Activated CD8-positive, alpha-beta T cell treated with anti-CD3 and anti-CD28 coated beads, Interleukin-2, amount 10 ng/mL, durations not matched to agents 7 days and 5 days (primary cell): ENCODE data around the gene MPP2. TPM values are rescaled to one million over a fixed set of nuclear protein-coding genes. Genes with fewer than 3 reads are reported as not detected.
A peak's percentile ranks its signal among the peaks of the same experiment; 100 is the strongest.
"Not testable (repeated sequence)": the region's sequence is repeated elsewhere in the genome, so short reads cannot be mapped to it uniquely, and the experiment has no call there.

Source experiments
- ATAC-seq: fragments of 150-1000 bp; cut with Tn5 transposase; one replicate; pipeline ENCODE4 v1.10.0; 2021; ENCODE audit warnings: moderate library complexity
- CTCF ChIA-PET: fragments of 350-600 bp; sonication (Branson Sonifier 250); formaldehyde crosslinking; loops from one replicate; lab custom pipeline; 2021; ENCODE audit warnings: antibody characterized with exemption; lab: Charles Lee
- POLR2A ChIA-PET: fragments of 350-600 bp; sonication (Branson Sonifier 250); formaldehyde crosslinking; loops from one replicate; lab custom pipeline; 2021; ENCODE audit warnings: antibody characterized with exemption; lab: Charles Lee
- DNase-seq: peaks from one replicate; pipeline ENCODE4 v3.0.0-alpha.2; 2020
- H3K27ac Mint-ChIP-seq: one replicate; pipeline ENCODE4 v1.8.0; 2021; ENCODE audit warnings: mild to moderate bottlenecking, mixed read lengths
- H3K27me3 Mint-ChIP-seq: one replicate; pipeline ENCODE4 v1.8.0; 2021; ENCODE audit warnings: low read depth, mixed read lengths
- H3K36me3 Mint-ChIP-seq: one replicate; pipeline ENCODE4 v1.8.0; 2021; ENCODE audit warnings: low read depth, mixed read lengths
- H3K4me1 Mint-ChIP-seq: one replicate; pipeline ENCODE4 v1.8.0; 2021; ENCODE audit warnings: low read depth, mixed read lengths
- H3K4me3 Mint-ChIP-seq: one replicate; pipeline ENCODE4 v1.8.0; 2021; ENCODE audit warnings: mild to moderate bottlenecking, mixed read lengths
- H3K9me3 Mint-ChIP-seq: one replicate; pipeline ENCODE4 v1.8.0; 2022; ENCODE audit warnings: mixed read lengths; ENCODE audit not compliant: insufficient read depth
- total RNA-seq, 2 experiments: library from RNA; stranded (reverse); gene quantifications; one replicate each; pipeline ENCODE4 v1.2.3, GENCODE V29; 2021

The MPP2 gene
- total RNA-seq, 2 experiments from 2014 or later, result 1.2 to 1.8 TPM

DNA sequence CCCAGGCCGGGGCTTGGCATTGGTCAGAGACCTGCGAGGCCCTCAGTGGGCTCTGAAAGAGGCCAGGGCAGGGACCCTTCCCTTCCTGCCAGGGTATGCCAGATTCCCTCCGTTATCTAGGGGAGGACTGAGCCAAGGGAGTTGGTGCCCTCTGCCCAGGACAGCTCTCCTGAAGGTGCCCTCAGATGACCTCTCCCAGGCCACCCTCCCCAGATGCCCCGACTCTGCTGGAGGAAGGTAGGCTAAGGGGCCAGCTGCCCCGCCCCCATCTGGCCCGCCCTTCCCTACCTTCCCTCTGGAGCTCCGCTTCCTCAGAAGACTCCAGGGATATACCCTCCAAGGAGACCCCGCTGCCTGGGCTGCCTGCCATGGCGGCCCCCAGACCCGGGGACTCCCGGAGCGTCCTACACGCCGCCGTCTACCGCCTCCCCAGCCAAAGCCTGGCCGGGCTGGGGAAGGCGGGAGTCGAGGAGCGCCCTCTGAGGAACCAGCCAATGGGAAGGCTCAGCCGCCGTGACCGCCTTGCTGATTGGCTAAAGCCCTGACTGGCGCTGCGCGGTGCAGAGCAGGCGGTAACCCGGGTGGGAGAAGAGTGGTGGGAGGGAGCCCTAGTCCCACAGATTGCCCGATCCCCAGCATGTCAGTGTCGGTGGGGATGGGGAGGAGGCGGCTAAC lies 7.0 kb downstream of the MPP2 start:
- ChIA-PET POLR2A (interaction anchor here (1.1 kb wide), 1 partner anchor 9 kb away, joined by 5 read pairs; no protein-coding TSS in a partner anchor), CTCF (interaction anchor here (0.9 to 3.3 kb wide), 2 partner anchors 10 to 22 kb away, joined by 6 to 14 read pairs; no protein-coding TSS in a partner anchor)
- no peaks in the 10 kb centered on the region for H3K36me3 Mint-ChIP-seq
- H3K27me3 Mint-ChIP-seq, result peaks cover 19% of the 10 kb centered on the region
- no peaks in the 10 kb centered on the region for H3K9me3 Mint-ChIP-seq
- no peak overlapping the region for H3K27ac Mint-ChIP-seq
- DNase-seq (peak; percentile 87), ATAC-seq (peak; percentile 100)
- H3K4me3 Mint-ChIP-seq, result peak overlapping the region; percentile 68
- H3K4me1 Mint-ChIP-seq, result peaks cover 8% of the 10 kb centered on the region

DNA sequence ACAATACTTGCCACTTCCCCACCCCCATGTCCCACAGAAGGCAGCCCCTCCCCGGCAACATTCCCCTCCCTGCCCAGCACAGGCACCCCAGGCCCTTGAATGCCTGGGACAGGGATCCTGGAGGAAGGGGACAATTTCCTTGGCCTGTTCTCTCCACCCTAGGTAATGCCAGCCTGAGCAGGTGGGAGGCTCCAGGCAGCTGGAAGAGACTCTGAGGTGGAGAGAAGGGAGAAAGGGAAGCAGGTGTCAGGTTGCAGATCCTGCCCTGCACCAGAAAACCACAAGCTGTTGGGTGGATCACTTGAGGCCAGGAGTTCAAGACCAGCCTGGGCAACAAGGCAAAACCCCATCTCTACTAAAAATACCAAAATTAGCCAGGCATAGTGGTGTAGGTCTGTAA lies 8.9 kb downstream of the MPP2 start:
- H3K27me3 Mint-ChIP-seq, result peaks cover 9% of the 10 kb centered on the region
- no peak for DNase-seq
- no peaks in the 10 kb centered on the region for H3K36me3 Mint-ChIP-seq
- no peak overlapping the region for H3K4me3 Mint-ChIP-seq
- H3K9me3 Mint-ChIP-seq, result no peaks in the 10 kb centered on the region
- POLR2A ChIA-PET, result no interaction called here
- H3K4me1 Mint-ChIP-seq, result peaks cover 8% of the 10 kb centered on the region
- no peak overlapping the region for H3K27ac Mint-ChIP-seq
- ATAC-seq, result no peak
- CTCF ChIA-PET, result interaction anchor here (1.0 to 3.3 kb wide), 5 partner anchors 12 to 97 kb away, joined by 3 to 14 read pairs (median 4); no protein-coding TSS in a partner anchor

DNA sequence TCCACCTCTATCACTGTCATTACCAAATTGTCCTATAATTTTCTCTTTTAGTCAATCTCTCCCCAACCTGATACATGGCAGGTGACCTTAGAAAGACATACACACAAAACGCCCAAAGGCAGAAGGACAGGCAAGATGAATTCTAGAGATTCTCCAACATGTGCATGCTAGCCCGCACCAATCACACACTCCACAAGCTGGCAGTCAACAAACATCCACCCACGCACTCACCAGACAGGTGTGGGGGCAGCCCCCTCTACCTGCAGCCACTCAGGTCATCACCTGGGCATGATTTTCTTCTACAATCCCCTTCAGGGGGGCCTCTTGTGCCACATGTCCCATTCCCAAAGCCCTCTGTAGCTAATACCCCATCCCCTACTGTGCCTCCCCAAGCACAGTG lies 9.5 kb downstream of the MPP2 start:
- no peaks in the 10 kb centered on the region for H3K36me3 Mint-ChIP-seq
- ATAC-seq (no peak), DNase-seq (no peak)
- CTCF ChIA-PET, result interaction anchor here (1.0 to 3.3 kb wide), 4 partner anchors 12 to 20 kb away, joined by 4 to 14 read pairs (median 4); no protein-coding TSS in a partner anchor
- H3K4me1 Mint-ChIP-seq, result peaks cover 8% of the 10 kb centered on the region
- POLR2A ChIA-PET, result no interaction called here
- H3K27me3 Mint-ChIP-seq, result peaks cover 9% of the 10 kb centered on the region
- H3K27ac Mint-ChIP-seq, result no peak overlapping the region
- no peaks in the 10 kb centered on the region for H3K9me3 Mint-ChIP-seq
- no peak overlapping the region for H3K4me3 Mint-ChIP-seq

DNA sequence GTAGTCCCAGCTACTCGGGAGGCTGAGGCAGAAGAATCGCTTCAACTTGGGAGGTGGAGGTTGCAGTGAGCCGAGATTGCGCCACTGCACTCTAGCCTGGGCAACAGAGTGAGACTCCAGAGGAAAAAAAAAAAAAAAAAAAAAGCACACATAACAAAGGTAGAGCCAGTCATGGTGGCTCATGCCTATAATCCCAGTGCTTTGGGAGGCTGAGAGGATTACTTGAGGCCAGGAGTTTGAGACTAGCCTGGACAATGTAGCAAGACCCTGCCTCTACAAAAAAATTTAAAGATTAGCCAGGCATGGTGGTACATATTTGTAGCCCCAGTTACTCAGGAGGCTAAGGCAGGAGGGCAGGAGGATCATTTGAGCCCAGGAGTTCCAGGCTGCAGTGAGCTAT lies 12.8 kb downstream of the MPP2 start:
- not testable (repeated sequence) for H3K9me3 Mint-ChIP-seq, DNase-seq, H3K4me3 Mint-ChIP-seq, H3K27me3 Mint-ChIP-seq, H3K36me3 Mint-ChIP-seq, H3K4me1 Mint-ChIP-seq, ATAC-seq, H3K27ac Mint-ChIP-seq
- ChIA-PET CTCF (interaction anchor here (1.2 to 4.7 kb wide), 3 partner anchors 14 to 48 kb away, joined by 3 to 38 read pairs (median 4); no protein-coding TSS in a partner anchor), POLR2A (interaction anchor here (0.7 kb wide), 1 partner anchor 120 kb away, joined by 3 read pairs; the partner anchor contains the start of gene TMEM101)

DNA sequence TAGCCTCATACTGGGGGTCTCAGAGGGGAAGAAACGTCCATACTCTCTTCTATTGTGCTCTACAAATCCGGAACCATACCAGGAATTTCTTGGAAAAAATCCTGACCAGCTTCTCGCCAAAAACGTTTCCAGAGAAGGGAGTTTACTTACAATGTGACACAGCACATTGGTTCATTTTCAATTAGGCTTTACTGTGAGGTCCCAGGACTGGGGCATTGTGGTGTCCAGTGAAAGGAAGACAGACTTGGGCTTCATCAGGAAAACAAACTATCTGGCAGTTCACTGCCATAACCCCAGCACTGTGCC lies 14.7 kb downstream of the MPP2 start:
- no peak for DNase-seq
- peaks cover 6% of the 10 kb centered on the region for H3K27me3 Mint-ChIP-seq
- H3K36me3 Mint-ChIP-seq, result no peaks in the 10 kb centered on the region
- no peaks in the 10 kb centered on the region for H3K4me1 Mint-ChIP-seq
- H3K4me3 Mint-ChIP-seq, result no peak overlapping the region
- ChIA-PET POLR2A (no interaction called here), CTCF (interaction anchor here (1.6 to 4.7 kb wide), 2 partner anchors 13 to 17 kb away, joined by 3 to 38 read pairs; no protein-coding TSS in a partner anchor)
- H3K27ac Mint-ChIP-seq, result no peak overlapping the region
- ATAC-seq, result no peak
- H3K9me3 Mint-ChIP-seq, result no peaks in the 10 kb centered on the region

DNA sequence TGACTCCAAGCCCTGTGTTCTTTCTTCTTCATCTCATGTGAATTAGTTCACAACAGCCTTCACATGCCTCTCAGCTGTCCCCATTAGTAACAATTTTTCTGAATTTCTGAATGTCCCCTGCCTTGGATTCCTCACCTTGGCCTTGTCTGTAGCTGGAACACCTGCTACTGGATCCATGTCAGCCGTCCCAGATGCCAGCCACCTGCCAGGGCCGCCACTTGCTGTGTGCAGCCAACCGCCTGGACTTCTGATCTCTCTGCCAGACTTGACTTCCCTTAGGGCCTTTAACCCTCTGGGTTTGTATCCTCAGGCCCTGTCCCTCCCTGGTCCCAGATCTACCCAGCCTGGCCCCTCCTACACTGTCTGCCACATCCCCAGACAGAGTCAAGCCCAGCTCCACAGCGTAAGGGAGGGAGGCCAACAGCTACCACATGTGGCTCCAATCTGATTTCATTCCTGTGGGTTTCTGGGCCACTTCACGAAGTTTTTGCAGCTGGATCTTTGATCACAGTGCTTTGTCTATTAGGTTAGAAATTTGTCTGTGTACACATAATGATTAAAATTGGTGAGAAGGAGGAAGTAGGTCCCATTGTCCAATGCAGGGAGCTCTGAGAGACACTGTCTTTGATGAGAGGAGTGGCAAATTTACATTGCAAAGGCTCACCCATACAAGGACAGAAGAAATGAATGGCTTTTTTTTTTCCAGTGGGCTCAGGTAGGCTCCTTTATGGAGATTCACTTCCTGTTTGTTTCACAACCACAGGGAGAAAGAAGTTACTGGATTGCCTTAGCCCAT lies 15.3 kb downstream of the MPP2 start:
- POLR2A ChIA-PET, result no interaction called here

DNA sequence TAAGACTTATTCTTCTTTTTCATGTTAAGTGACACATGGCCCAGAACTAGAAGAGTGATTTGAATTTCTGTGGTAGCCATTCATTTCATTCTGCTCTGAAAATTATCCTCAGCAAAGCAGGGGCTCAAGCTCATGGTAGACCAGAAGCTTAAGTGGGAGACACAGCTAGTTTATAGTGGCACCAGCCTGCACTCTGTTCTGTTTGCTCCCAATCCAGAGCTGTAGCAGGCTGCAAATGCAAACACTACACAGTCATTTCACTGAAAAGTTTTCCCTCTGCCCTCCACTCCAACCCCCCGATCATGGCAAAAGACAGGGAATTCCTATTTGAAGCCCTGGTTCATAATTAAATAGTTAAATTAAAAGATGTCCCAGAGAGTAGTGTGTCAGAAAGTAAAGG lies 17.1 kb downstream of the MPP2 start:
- H3K9me3 Mint-ChIP-seq, result no peaks in the 10 kb centered on the region
- ChIA-PET POLR2A (no interaction called here), CTCF (interaction anchor here (3.3 kb wide), 1 partner anchor 11 kb away, joined by 22 read pairs; no protein-coding TSS in a partner anchor)
- DNase-seq (no peak), ATAC-seq (no peak)
- H3K4me1 Mint-ChIP-seq, result no peaks in the 10 kb centered on the region
- peaks cover 7% of the 10 kb centered on the region for H3K27me3 Mint-ChIP-seq
- no peaks in the 10 kb centered on the region for H3K36me3 Mint-ChIP-seq
- no peak overlapping the region for H3K27ac Mint-ChIP-seq
- H3K4me3 Mint-ChIP-seq, result no peak overlapping the region

More for the DNA sequence above, 15.3 kb downstream of the MPP2 start:
- no peaks in the 10 kb centered on the region for H3K4me1 Mint-ChIP-seq
- DNase-seq (no peak), ATAC-seq (no peak)
- no peaks in the 10 kb centered on the region for H3K36me3 Mint-ChIP-seq
- no peak overlapping the region for H3K27ac Mint-ChIP-seq
- H3K4me3 Mint-ChIP-seq, result no peak overlapping the region
- CTCF ChIA-PET, result interaction anchor here (0.7 to 4.7 kb wide), 3 partner anchors 13 to 218 kb away, joined by 3 to 38 read pairs (median 3); no protein-coding TSS in a partner anchor
- H3K9me3 Mint-ChIP-seq, result no peaks in the 10 kb centered on the region
- H3K27me3 Mint-ChIP-seq, result peaks cover 4% of the 10 kb centered on the region

DNA sequence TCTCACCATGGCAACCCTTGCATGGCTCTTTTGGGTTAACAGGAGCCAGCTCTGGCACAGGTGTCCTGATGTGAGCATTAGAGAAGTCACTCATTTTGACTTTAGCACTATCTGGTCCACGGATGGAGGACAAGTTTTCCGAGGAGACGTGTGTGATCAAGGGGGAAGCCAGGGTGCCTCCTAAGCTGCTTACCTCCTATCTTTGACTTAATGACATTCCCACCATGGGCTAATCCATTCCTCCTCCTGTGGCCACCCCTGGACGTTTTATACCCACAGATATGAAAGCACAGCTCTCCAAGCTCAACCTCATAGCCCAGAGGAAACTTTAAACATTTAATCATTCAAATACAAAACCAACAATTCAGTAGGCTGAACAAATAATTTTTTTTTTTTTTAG lies 18.8 kb downstream of the MPP2 start:
- ATAC-seq (no peak), DNase-seq (no peak)
- H3K27me3 Mint-ChIP-seq, result peaks cover 8% of the 10 kb centered on the region
- ChIA-PET CTCF (interaction anchor here (0.7 to 3.3 kb wide), 2 partner anchors 9 to 442 kb away, joined by 3 to 22 read pairs; no protein-coding TSS in a partner anchor), POLR2A (interaction anchor here (0.6 kb wide), 1 partner anchor 521 kb away, joined by 3 read pairs; no protein-coding TSS in a partner anchor)
- H3K27ac Mint-ChIP-seq, result no peak overlapping the region
- no peaks in the 10 kb centered on the region for H3K9me3 Mint-ChIP-seq
- H3K4me1 Mint-ChIP-seq, result no peaks in the 10 kb centered on the region
- no peak overlapping the region for H3K4me3 Mint-ChIP-seq
- no peaks in the 10 kb centered on the region for H3K36me3 Mint-ChIP-seq

DNA sequence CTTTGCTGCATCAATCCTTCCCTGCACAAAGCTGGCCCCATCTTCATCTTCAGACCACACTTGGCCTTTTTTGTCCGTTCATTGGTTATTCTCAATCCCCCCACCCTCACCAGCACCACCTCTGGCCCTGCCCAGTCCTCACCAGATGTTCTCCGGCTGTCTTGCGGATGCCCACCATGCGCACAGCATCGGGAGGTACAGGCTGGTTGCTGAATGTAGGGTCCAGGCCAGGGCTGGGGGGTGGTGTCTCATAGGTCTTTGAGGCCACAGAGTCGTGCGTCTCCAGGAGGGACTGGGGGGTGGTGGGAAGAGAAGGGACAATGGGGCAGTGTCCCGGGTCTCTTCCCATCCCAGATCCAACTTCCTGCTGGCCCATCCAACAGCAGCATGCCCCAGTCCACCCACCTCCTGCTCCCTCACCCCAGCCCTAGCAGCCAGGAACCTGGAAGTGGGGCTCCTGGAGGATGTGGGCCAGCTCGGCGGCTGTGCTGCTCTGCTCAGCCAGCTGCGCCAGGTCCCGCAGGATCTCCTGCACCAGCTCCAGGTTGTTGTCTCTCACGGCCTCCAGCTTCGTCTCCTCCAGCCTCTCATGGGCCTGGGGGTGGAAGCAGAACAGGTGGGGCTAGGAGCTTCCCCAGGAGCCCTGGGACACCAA lies 24.4 kb downstream of the MPP2 start:
- H3K4me3 Mint-ChIP-seq, result no peak overlapping the region
- H3K9me3 Mint-ChIP-seq, result no peaks in the 10 kb centered on the region
- DNase-seq (no peak), ATAC-seq (no peak)
- ChIA-PET CTCF (interaction anchor here (0.9 kb wide), 1 partner anchor 117 kb away, joined by 3 read pairs; no protein-coding TSS in a partner anchor), POLR2A (no interaction called here)
- peaks cover 2% of the 10 kb centered on the region for H3K4me1 Mint-ChIP-seq
- H3K27me3 Mint-ChIP-seq, result peaks cover 8% of the 10 kb centered on the region
- H3K27ac Mint-ChIP-seq, result no peak overlapping the region
- H3K36me3 Mint-ChIP-seq, result no peaks in the 10 kb centered on the region

DNA sequence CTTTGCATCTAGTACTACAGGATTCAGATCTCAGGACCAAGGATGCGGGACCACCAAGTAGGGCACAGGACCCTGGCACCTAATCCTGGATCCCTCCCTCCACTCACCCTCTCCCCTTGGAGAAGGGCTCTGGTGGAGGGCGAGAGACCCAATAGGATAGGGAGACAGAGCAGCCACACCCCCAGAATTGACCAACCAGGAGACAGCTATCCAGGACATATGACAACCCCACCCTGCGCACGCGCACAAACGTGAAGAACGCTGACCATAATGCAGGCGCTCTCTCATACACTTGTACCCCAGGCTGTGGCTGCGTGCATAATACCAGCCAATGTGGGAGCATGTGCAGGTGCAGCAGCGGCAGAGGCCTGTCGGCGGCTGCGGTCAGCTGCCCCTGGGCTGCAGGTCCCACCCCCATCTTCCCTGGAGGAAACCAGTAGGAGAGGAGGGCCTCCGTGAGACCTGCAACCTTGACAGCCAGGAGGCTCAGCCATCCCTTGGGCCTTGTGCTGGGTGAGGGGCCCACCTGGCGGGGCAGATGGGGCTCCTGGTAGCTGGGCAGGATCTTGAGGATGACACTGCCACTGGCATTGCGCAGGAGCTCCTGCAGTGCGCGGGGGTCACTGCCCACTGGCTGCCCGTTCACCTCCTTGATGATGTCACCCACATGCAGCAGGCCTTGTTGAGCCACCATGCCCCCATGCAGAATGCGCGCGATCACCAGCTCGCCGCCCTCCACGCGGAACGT lies 25.4 kb downstream of the MPP2 start:
- Mint-ChIP-seq H3K4me1 (peaks cover 2% of the 10 kb centered on the region), H3K9me3 (no peaks in the 10 kb centered on the region), H3K27me3 (peaks cover 8% of the 10 kb centered on the region), H3K4me3 (no peak overlapping the region), H3K27ac (no peak overlapping the region), H3K36me3 (no peaks in the 10 kb centered on the region)
- no peak for DNase-seq
- ATAC-seq, result no peak
- POLR2A ChIA-PET, result no interaction called here
- CTCF ChIA-PET, result interaction anchor here (2.3 to 4.7 kb wide), 2 partner anchors 12 to 27 kb away, joined by 9 to 38 read pairs; no protein-coding TSS in a partner anchor

DNA sequence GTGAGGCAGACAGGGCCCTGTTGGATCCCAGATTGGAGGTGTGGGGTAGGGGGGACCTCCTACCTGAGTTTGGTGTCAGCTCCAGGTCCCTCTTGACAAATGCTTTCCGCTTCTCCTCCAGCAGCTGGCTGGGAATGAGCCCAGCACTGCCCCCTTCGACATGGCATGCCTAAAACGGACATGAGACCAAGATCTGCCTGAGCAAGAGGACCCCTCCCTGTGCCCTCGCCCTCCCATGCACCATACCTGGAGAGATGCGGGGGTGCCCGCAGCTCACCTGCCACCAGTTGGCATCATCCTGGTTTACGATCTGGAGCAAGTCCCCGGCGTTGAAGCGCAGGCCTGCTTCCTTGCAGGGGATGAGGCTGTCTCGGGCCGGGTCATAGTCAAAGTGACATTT lies 26.2 kb downstream of the MPP2 start:
- POLR2A ChIA-PET, result no interaction called here
- DNase-seq (no peak), ATAC-seq (no peak)
- peaks cover 2% of the 10 kb centered on the region for H3K27me3 Mint-ChIP-seq
- CTCF ChIA-PET, result interaction anchor here (0.7 to 4.7 kb wide), 15 partner anchors 8 to 242 kb away, joined by 3 to 38 read pairs (median 4); partner anchors contain the start of gene HDAC5
- no peaks in the 10 kb centered on the region for H3K36me3 Mint-ChIP-seq
- H3K4me1 Mint-ChIP-seq, result peaks cover 2% of the 10 kb centered on the region
- no peak overlapping the region for H3K27ac Mint-ChIP-seq
- no peaks in the 10 kb centered on the region for H3K9me3 Mint-ChIP-seq
- no peak overlapping the region for H3K4me3 Mint-ChIP-seq
